Measurements from ENCODE around the gene PRDM16. TPM values are rescaled to one million over a fixed set of nuclear protein-coding genes. Genes with fewer than 3 reads are reported as not detected.

PRDM16 gene
- total RNA-seq, 1 experiment from 2014 or later = 0.09 TPM

DNA sequence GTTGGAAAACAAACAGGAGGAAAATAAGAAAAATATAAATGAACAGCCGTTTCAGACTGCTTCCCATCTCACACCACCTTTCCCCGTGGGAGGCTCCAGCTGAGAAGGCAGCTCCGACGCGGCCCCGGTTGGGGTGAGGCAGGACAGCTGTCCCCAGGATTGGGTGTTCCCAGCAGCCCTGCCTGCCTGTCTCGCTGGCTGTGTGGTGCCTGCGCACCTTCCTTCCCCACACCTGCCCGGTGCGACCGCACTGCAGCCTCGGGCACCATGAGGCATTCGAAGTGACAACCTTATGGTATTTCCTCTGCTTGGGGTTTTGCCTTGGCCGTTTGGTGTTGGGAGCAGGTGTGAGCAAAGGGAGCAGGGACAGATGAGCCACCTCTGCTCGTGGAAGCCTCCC, 161.6 kb downstream of the PRDM16 start:
- H3K36me3 Mint-ChIP-seq (ENCODE audit: insufficient read depth, unreplicated experiment) = no peaks in the 10 kb centered on the region
- H3K4me3 Mint-ChIP-seq (ENCODE audit: low read depth, unreplicated experiment) = no peak overlapping the region
- no peak for DNase-seq
- no peaks in the 10 kb centered on the region for H3K4me1 Mint-ChIP-seq (ENCODE audit: low read depth, unreplicated experiment)
- H3K9me3 Mint-ChIP-seq (ENCODE audit: low read depth, unreplicated experiment) = no peaks in the 10 kb centered on the region
- TF ChIP-seq, protein P1, sequence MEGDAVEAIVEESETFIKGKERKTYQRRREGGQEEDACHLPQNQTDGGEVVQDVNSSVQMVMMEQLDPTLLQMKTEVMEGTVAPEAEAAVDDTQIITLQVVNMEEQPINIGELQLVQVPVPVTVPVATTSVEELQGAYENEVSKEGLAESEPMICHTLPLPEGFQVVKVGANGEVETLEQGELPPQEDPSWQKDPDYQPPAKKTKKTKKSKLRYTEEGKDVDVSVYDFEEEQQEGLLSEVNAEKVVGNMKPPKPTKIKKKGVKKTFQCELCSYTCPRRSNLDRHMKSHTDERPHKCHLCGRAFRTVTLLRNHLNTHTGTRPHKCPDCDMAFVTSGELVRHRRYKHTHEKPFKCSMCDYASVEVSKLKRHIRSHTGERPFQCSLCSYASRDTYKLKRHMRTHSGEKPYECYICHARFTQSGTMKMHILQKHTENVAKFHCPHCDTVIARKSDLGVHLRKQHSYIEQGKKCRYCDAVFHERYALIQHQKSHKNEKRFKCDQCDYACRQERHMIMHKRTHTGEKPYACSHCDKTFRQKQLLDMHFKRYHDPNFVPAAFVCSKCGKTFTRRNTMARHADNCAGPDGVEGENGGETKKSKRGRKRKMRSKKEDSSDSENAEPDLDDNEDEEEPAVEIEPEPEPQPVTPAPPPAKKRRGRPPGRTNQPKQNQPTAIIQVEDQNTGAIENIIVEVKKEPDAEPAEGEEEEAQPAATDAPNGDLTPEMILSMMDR (IDR thresholded peaks at IDR 0.05; ENCODE audit: unreplicated experiment) = no peak
- intact Hi-C loops (cut with micrococcal nuclease; ENCODE audit: unreplicated experiment) = no loop called here
- no peak overlapping the region for H3K27ac Mint-ChIP-seq (ENCODE audit: unreplicated experiment)
- BruUV-seq (replicated peaks) = no TSS peak
- H3K27me3 Mint-ChIP-seq (ENCODE audit: unreplicated experiment) = peaks cover 57% of the 10 kb centered on the region
- CTCF ChIA-PET = no interaction called here

DNA sequence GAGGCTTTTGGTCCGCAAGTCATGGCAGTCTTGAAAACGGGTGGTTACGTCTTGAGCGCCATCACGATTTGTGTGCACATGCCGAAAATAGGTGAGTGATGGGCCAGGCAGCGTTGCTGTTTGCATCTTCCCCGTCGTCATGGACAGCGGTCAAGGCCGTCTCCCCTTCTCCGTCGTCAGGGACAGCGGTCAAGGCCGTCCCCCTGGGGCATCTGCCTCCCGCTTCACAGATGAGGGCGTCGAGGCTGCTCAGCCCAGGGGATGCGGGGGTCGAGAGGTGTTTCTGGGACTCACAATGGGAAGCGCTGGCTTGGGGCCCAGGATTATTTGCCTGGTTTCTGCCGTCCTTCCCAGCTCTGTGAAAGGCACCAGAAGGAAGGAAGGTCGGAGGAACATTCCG, 162.2 kb downstream of the PRDM16 start:
- TF ChIP-seq, protein P1 (IDR thresholded peaks at IDR 0.05; ENCODE audit: unreplicated experiment) = no peak
- Mint-ChIP-seq H3K4me1 (ENCODE audit: low read depth, unreplicated experiment) (no peaks in the 10 kb centered on the region), H3K36me3 (ENCODE audit: insufficient read depth, unreplicated experiment) (no peaks in the 10 kb centered on the region), H3K9me3 (ENCODE audit: low read depth, unreplicated experiment) (no peaks in the 10 kb centered on the region), H3K27me3 (ENCODE audit: unreplicated experiment) (peaks cover 52% of the 10 kb centered on the region), H3K4me3 (ENCODE audit: low read depth, unreplicated experiment) (no peak overlapping the region), H3K27ac (ENCODE audit: unreplicated experiment) (no peak overlapping the region)
- CTCF ChIA-PET = no interaction called here
- intact Hi-C loops (cut with micrococcal nuclease; ENCODE audit: unreplicated experiment) = no loop called here
- DNase-seq = no peak
- no TSS peak for BruUV-seq (replicated peaks)

DNA sequence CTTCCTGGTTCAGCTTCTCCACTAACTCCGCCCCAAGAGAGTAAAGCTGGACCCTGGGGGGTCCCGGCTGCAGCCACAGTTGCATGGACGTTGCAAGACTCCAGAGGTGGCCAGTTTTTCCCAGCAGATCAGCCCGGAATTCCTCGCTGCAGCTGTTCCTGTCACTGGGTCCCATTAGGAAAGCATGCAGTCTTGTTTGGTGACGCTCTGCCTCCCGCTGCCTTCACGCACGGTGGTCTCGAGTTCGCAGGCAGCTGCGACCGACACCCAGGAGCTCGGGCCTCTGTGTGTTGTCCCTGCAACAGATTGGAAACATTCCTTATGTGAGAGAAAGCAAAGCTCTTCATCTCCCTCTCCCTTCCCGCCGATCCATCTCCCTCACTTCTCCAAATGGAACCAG, 162.8 kb downstream of the PRDM16 start:
- CTCF ChIA-PET = no interaction called here
- BruUV-seq (replicated peaks) = no TSS peak
- H3K4me3 Mint-ChIP-seq (ENCODE audit: low read depth, unreplicated experiment) = no peak overlapping the region
- intact Hi-C loops (cut with micrococcal nuclease; ENCODE audit: unreplicated experiment) = no loop called here
- H3K27ac Mint-ChIP-seq (ENCODE audit: unreplicated experiment) = no peak overlapping the region
- H3K27me3 Mint-ChIP-seq (ENCODE audit: unreplicated experiment) = peaks cover 51% of the 10 kb centered on the region
- TF ChIP-seq, protein P1 (IDR thresholded peaks at IDR 0.05; ENCODE audit: unreplicated experiment) = no peak
- no peak for DNase-seq
- no peaks in the 10 kb centered on the region for H3K4me1 Mint-ChIP-seq (ENCODE audit: low read depth, unreplicated experiment)
- H3K36me3 Mint-ChIP-seq (ENCODE audit: insufficient read depth, unreplicated experiment) = no peaks in the 10 kb centered on the region
- H3K9me3 Mint-ChIP-seq (ENCODE audit: low read depth, unreplicated experiment) = no peaks in the 10 kb centered on the region

DNA sequence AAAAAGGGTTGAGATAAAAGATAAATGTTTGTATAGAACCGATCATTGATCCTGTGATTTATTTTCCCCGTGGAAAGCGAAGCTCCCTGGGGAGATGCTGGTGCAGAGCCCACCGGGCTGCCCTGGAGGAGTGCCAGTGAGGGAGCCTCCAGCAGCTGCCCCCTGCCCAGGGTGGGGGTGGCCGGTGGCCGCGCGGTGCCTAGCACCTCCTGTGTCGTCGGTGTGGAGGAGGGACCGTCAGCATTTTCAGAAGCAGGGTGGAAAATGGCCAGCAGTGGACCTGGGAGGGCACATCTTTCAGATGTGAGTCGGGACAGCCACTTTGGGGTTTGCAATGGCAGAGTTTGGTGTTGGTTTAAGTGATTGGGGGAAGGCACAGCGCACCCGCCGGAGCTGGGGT, 164.0 kb downstream of the PRDM16 start:
- Mint-ChIP-seq H3K36me3 (ENCODE audit: insufficient read depth, unreplicated experiment) (no peaks in the 10 kb centered on the region), H3K9me3 (ENCODE audit: low read depth, unreplicated experiment) (no peaks in the 10 kb centered on the region), H3K4me3 (ENCODE audit: low read depth, unreplicated experiment) (no peak overlapping the region), H3K27ac (ENCODE audit: unreplicated experiment) (no peak overlapping the region), H3K27me3 (ENCODE audit: unreplicated experiment) (peaks cover 39% of the 10 kb centered on the region), H3K4me1 (ENCODE audit: low read depth, unreplicated experiment) (no peaks in the 10 kb centered on the region)
- CTCF ChIA-PET = no interaction called here
- TF ChIP-seq, protein P1 (IDR thresholded peaks at IDR 0.05; ENCODE audit: unreplicated experiment) = no peak
- BruUV-seq (replicated peaks) = no TSS peak
- intact Hi-C loops (cut with micrococcal nuclease; ENCODE audit: unreplicated experiment) = no loop called here
- DNase-seq = no peak

DNA sequence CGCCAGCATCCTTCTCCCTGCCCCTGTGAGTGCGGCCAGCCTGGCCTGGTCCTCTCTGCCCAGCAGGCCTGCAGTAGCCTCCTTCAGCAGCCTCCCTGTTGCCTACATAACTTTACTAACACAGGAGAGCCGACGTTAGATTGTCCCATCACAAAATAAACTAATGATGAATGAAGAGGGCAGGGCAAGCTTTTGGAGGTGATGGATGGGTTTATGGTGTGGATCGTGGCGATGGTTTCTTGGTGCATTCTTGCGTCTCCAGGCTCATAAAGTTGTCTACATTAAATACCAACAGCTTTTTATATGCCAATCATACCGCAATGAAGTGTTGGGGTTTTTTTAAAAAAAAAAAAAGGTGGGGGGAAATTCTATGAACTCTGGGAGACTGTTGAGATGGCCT, 164.5 kb downstream of the PRDM16 start:
- CTCF ChIA-PET = no interaction called here

More for the DNA sequence above, 164.5 kb downstream of the PRDM16 start:
- no peak overlapping the region for H3K27ac Mint-ChIP-seq (ENCODE audit: unreplicated experiment)
- no peaks in the 10 kb centered on the region for H3K9me3 Mint-ChIP-seq (ENCODE audit: low read depth, unreplicated experiment)
- peaks cover 34% of the 10 kb centered on the region for H3K27me3 Mint-ChIP-seq (ENCODE audit: unreplicated experiment)
- DNase-seq = no peak
- TF ChIP-seq, protein P1 (IDR thresholded peaks at IDR 0.05; ENCODE audit: unreplicated experiment) = no peak
- H3K36me3 Mint-ChIP-seq (ENCODE audit: insufficient read depth, unreplicated experiment) = no peaks in the 10 kb centered on the region
- no peaks in the 10 kb centered on the region for H3K4me1 Mint-ChIP-seq (ENCODE audit: low read depth, unreplicated experiment)
- no TSS peak for BruUV-seq (replicated peaks)
- no peak overlapping the region for H3K4me3 Mint-ChIP-seq (ENCODE audit: low read depth, unreplicated experiment)
- intact Hi-C loops (cut with micrococcal nuclease; ENCODE audit: unreplicated experiment) = no loop called here
